GM21381 (cell line): ENCODE results near the gene C15orf62.
A peak's percentile ranks its signal among the peaks of the same experiment; 100 is the strongest.

Source experiments
- ATAC-seq: cut with Tn5 transposase; IDR thresholded peaks from one replicate; pipeline ENCODE4 v1.9.1; 2021; ENCODE audit warnings: mild to moderate bottlenecking, moderate library complexity; ENCODE audit not compliant: unreplicated experiment

Gene C15orf62

DNA sequence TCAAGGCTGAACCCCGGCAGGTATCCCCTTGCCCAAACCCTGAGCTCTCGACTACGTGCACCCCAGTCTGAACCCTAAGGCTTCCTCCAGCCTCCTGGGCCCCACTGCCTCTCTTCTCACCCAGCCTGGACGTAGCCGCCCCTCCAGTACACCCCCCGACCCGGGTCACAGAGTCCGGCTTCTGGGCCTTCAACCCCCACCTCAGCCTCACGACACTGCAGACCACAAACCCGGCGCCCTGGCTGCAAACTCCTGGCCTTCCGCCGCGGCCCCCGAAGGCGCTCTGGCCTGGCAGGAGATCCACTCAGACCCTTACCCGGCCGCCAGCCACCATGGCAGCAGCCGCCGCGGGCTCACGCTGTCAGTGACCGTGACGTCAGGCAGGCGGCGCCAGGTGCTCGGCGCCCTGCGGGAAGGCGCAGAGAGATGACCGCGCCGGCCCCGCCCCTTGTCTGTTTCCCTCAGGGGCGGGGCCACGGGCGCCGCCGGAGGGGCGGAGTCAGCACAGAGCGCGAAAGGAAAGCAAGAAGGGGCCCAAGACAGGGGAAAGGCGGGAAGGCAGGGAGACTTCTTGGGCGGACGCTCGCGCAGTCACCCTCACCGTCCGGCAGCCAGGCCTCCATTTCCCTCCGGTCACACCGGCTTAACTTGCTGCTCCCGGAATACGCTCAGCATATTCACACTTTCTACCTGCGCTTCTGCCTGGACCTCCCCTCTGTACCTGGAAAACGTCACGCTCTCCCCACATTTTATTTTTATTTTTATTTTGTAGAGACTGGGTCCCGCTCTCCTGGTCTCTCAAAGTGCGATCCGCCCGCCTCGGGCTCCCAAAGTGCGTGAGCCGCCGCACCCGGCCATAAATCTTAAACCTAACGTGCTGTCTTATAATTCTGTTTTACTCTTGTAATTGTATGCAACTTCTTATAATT lies 14.6 kb upstream of the C15orf62 start, which contains the start of gene RMDN3:
Gene RMDN3 (minus strand): TSS at position 372 of the 929 bp plus-strand sequence. CDS start 471 bp downstream, outside the sequence.
- ATAC-seq: peak; percentile 82

GRCh38 chr15:40755812-40756208 lies 14.0 kb upstream of the C15orf62 start:
- no peak for ATAC-seq

GRCh38 chr15:40756938-40757337 lies 12.8 kb upstream of the C15orf62 start:
- no peak for ATAC-seq

- ATAC-seq: no peak
Measured at GRCh38 chr15:40759961-40760360, 9.8 kb upstream of the C15orf62 start.

- no peak for ATAC-seq
Measured at GRCh38 chr15:40762919-40763800, 6.6 kb upstream of the C15orf62 start.

- peak; percentile 49 for ATAC-seq
Measured at GRCh38 chr15:40763801-40764628, 5.8 kb upstream of the C15orf62 start, which contains the start of gene GCHFR. Gene GCHFR (plus strand): TSS chr15:40764068. CDS start chr15:40764181, 113 bp downstream.

DNA sequence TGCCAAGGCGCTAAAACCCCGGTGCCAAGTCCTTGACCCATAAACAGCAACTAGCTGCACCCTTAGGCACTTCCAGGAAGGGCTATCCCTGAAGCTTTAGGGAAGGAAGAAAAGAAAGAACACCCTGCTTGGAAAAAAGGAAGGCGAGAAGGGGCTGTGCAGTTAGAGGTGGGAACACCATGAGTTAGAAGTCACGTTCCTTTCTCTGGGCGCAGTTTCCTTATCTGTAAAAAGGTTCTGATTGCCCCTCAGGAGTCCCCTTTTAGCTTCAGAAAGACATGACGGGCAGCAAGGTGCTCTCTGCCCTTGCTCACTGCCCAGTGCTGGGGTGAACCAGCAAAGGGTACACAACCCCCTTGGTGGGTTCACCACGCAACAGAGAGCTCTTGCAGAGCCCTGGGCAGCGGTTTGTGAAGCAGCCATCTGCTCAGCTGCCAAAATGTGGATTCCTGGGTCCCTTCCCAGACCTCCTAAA lies 5.1 kb upstream of the C15orf62 start:
- no peak for ATAC-seq

DNA sequence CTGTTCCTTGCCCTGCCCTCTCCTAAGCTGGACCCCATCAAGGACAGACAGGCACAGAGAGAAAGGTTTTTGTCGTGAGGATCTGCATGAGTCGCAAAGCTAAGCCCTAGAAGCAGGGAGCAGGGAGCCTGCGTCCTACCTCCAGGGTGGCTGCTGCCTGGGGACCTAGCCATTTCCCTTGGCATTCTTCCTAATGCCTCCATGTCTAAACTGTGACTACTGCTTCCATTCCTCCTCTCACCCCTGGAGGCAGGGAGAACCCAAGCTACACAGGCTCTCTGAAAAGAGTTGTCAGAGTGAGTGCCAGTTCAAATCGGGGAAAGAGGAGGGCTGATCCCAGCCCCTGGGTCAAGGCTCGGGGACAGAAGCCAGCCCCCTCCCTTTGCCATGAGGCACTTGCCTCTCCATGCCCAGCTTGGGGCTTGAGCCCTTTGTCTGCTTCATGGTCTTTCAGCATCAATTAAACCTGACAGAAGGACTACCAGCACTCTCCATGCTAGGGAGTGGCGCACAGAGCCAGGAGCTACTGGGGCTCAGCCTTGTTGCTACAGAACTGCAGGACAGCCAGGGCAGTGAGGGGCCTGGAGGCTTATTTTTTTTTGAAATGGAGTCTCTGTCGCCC lies 3.5 kb upstream of the C15orf62 start:
- ATAC-seq: no peak

GRCh38 chr15:40766906-40767837 lies 2.6 kb upstream of the C15orf62 start:
- no peak for ATAC-seq

DNA sequence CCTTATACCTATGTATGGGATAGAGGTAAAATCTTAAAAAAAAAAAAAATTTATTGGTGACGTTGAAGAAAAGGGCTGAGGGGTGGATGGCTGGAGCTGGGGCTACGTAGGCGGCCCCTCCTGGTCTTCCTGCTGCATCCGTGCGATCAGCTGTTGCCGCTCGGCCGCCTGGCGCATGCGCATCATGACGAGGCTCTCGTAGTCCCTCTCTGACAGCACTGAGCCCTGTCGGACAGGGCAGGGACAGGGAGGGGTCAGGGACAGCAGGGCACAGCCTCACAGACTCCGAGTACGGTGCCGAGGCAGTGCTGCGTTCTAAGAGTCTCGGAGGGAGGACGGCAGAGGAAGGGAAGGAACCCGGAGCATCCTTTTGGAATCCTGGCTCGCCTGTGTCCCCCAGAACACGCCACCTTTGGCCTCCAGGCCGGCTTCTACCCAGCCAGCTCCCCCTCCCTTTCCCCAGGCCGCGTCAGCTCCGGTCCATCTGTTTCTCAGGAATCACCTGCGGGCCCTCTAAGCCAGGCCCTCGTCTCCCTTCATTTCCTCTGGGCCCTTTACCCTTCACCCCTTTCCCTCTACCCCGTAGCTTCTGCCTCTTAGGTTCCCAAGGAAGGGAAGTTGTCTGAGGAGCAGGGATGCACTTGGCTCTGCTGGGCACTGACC lies 1.8 kb upstream of the C15orf62 start:
- ATAC-seq: no peak

GRCh38 chr15:40768521-40769273 lies 1.1 kb upstream of the C15orf62 start:
- ATAC-seq: no peak

DNA sequence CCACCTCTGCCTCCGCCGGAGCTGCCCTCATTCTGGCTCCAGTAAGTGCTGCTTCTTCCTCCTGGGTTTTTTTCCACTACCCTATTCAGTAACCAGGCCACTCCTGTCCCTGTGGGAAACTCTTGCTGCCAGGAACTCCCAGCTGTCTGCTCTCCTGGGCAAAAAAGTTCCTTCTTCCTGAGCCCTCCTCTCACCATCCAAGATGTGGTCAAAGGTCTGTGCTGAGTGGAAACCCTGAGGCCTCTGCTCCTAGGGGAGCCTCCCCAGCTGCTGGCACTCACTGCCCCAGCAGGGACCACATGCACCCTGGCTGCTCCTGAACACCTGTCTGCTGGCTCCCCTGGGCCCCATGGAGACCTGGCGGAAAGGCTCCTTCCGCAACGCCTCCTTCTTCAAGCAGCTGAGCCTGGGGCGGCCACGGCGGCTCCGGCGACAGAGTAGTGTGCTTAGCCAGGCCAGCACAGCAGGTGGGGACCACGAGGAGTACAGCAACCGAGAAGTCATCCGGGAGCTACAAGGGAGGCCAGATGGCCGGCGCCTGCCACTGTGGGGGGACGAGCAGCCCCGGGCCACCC lies 454 bp downstream of the C15orf62 start:
- no peak for ATAC-seq

DNA sequence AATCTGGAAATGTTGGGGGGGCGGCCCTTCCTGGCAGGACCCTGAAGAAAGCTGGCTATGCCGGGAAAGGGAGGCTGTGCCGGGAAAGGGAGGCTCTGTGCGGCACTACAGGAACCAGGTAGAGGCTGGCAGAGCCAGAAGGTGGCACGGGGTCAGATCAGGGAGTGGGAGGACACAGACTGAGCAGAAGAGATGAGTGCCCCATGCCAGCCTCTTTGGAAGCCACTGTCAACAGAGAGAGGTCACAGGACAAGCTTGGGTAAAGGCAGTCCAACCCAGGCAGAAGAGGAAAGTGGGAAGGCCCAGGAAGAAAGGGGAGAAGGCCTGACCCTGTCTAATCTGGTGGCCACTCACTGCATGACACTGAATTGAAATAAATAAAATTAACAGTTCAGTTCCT lies 1.5 kb downstream of the C15orf62 start:
- no peak for ATAC-seq

DNA sequence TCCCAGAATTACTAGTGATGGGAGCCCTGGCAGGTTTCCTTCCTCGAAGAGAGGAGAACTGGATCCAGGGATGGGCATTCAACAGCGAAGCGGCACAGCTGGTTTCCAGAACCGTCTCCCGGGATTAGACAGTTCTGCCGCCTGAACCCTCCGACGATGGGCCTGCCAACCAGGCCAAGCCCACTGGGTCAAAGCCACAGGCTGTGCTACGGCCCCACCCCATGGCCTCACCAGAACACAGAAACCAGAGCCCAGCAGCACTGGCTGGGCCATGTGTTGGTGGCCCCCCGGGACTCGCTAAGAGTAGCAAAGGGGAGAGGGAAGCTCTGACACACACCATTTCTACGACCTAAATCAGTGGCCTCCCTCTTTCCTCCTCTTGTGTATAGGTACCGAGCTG lies 2.2 kb downstream of the C15orf62 start:
- ATAC-seq: no peak

- ATAC-seq: no peak
Measured at GRCh38 chr15:40773496-40773895, 3.7 kb downstream of the C15orf62 start.

- no peak for ATAC-seq
Measured at GRCh38 chr15:40773902-40774301, 4.1 kb downstream of the C15orf62 start.

DNA sequence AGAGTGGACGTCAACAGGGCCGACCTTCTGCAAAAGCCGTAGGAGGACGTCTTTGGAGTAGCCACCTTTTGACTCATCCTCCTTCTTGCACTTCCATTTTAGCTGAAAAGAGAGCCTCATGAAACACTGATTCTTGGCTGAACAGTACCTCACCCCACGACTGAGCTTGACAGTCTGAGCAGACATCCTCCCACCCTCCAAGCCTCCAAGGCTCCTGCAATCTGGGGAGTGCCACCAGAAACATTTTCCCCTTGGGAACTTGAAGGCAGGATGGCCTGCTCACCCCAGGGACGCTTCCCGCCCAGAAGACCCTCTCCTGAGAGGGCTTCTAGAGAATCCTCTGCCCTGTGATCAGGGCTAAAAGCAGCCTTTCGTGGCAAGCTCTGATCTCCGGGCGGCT lies 5.2 kb downstream of the C15orf62 start:
- ATAC-seq: no peak
